Right atrium auricular region (tissue), 2 donors: ENCODE measurements around the gene XCL1. TPM values are rescaled to one million over a fixed set of nuclear protein-coding genes. Genes with fewer than 3 reads are reported as not detected.
"Not testable (repeated sequence)": the region's sequence is repeated elsewhere in the genome, so short reads cannot be mapped to it uniquely, and the experiment has no call there.

Source experiments
- DNase-seq: peaks from one replicate; pipeline ENCODE4 v3.0.0-alpha.2; 2019; ENCODE audit warnings: low spot score
- H3K27ac ChIP-seq, 2 donors: fragments of 200-600 bp; sonication (generic); 1 replicate in 1 of 2; 2 replicates in 1 of 2; pipeline ENCODE4 v1.5.1; 2016 to 2019
- H3K27me3 ChIP-seq, 2 donors: fragments of 200-600 bp; sonication (generic); one replicate each; pipeline versions ENCODE4 v1.5.1 to v1.6.0; 2017 to 2019
- H3K36me3 ChIP-seq: fragments of 200-600 bp; sonication (generic); one replicate; pipeline ENCODE4 v1.5.1; 2016
- H3K4me1 ChIP-seq, 2 donors: fragments of 200-600 bp; sonication (generic); one replicate each; pipeline versions ENCODE4 v1.5.1 to v1.6.0; 2017 to 2019
- H3K4me3 ChIP-seq, 2 donors: fragments of 200-600 bp; sonication (generic); 1 replicate in 1 of 2; 2 replicates in 1 of 2; pipeline ENCODE4 v1.5.1; 2017 to 2019; ENCODE audit warnings: mild to moderate bottlenecking in 1 of 2, moderate library complexity in 1 of 2
- H3K9me3 ChIP-seq, 2 donors: fragments of 200-600 bp; sonication (generic); one replicate each; pipeline ENCODE4 v1.5.1; 2019
- total RNA-seq, 2 donors: library from RNA; depleted of rRNA; stranded (reverse); fragments of >200 nt; gene quantifications; one replicate each; pipeline ENCODE4 v1.1.0, GENCODE V29; 2016
- TF ChIP-seq, protein P1 (sequence below), 2 donors: fragments of 200-600 bp; sonication (generic); IDR thresholded peaks; one replicate each; pipeline ENCODE4 v1.5.1; 2019; ENCODE audit warnings: antibody characterized with exemption in 2 of 2

The XCL1 gene
- total RNA-seq, 2 donors from 2014 or later = 0.39 TPM; not detected in 1

DNA sequence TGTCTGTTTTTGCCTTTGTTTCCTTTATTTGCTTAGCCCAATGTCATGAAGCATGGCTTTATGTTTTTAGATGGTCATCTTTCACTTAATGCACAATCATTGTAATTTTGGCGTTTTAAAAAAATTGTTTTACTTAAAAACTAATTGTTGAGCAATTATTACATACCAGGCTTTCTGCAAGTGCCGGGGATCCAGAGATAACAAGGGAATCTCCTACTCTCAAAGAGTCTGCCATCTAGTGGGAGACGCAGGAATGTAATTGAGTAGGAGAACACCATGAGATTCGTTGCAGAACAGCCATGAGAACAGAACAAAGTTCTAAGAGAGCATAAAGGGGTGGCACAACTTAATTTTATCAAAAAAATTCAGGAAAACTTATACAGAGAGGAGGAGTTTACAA is 2.2 kb upstream of the XCL1 start:
- not testable (repeated sequence) for H3K27ac ChIP-seq, H3K4me3 ChIP-seq, H3K9me3 ChIP-seq, DNase-seq, H3K27me3 ChIP-seq, H3K36me3 ChIP-seq, H3K4me1 ChIP-seq
- TF ChIP-seq, protein P1, sequence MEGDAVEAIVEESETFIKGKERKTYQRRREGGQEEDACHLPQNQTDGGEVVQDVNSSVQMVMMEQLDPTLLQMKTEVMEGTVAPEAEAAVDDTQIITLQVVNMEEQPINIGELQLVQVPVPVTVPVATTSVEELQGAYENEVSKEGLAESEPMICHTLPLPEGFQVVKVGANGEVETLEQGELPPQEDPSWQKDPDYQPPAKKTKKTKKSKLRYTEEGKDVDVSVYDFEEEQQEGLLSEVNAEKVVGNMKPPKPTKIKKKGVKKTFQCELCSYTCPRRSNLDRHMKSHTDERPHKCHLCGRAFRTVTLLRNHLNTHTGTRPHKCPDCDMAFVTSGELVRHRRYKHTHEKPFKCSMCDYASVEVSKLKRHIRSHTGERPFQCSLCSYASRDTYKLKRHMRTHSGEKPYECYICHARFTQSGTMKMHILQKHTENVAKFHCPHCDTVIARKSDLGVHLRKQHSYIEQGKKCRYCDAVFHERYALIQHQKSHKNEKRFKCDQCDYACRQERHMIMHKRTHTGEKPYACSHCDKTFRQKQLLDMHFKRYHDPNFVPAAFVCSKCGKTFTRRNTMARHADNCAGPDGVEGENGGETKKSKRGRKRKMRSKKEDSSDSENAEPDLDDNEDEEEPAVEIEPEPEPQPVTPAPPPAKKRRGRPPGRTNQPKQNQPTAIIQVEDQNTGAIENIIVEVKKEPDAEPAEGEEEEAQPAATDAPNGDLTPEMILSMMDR (IDR thresholded peaks at IDR 0.05) = peak in 1 of 2 donors; percentile 65

DNA sequence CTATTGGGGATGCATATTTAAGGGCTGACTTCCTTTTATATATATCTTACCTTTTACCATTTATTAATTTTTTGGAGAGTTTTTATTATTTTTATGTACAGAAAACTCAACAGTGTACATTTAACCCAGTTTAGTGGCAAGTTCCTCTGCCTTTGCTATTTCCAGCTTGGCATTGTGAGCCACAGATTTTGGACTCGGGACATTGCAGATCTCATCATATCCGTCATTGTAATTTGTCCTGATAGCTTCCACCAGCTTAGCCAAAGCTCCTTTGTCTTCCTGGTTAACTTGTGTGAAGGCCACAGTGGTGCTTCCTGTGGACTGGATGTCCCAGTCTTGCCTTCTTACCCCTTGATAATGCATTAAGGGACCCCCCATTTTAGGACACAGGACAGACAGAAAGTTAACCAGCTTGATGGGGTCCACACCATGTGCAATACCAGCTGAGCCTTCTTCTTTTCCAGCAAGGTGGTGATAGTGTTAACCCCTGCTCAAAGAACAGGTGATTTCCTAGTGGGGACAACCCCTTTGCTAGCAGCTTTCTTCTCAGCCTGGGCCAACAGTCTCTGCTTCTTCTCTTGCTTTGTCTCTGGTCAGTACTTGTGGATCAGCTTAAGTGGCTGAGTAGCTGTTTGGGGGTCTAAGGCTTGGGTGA is 2.3 kb downstream of the XCL1 start:
- not testable (repeated sequence) for H3K4me1 ChIP-seq, H3K27me3 ChIP-seq, DNase-seq, H3K36me3 ChIP-seq, H3K4me3 ChIP-seq, H3K9me3 ChIP-seq, H3K27ac ChIP-seq

DNA sequence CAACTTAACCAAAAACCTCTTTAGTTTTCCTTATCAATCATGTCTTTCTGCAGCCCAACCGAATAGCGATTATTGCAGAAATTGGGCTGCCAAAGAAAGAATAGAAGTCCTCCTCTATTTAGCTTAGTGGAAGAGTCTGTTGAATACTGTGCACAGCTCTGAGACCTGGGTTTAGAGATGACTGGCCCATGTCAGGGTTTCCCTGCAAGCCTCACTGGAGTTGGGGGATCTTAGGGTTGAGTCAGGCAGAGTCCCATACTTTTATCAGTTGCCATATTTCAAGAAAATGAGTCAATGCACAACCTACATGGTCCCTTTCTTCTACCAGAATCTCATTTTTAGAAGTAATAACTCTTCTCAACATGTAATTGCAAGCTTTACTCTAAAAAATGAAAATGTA is 3.9 kb downstream of the XCL1 start:
- not testable (repeated sequence) for H3K9me3 ChIP-seq, H3K4me1 ChIP-seq, H3K4me3 ChIP-seq, DNase-seq, H3K27me3 ChIP-seq, H3K36me3 ChIP-seq, H3K27ac ChIP-seq

DNA sequence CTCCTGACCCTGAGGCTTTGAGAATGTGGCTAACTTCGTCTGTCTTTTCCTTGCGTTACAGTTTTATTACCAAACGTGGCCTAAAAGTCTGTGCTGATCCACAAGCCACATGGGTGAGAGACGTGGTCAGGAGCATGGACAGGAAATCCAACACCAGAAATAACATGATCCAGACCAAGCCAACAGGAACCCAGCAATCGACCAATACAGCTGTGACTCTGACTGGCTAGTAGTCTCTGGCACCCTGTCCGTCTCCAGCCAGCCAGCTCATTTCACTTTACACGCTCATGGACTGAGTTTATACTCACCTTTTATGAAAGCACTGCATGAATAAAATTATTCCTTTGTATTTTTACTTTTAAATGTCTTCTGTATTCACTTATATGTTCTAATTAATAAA is 4.6 kb downstream of the XCL1 start:
- H3K4me3 ChIP-seq, DNase-seq, H3K27me3 ChIP-seq: not testable (repeated sequence)

DNA sequence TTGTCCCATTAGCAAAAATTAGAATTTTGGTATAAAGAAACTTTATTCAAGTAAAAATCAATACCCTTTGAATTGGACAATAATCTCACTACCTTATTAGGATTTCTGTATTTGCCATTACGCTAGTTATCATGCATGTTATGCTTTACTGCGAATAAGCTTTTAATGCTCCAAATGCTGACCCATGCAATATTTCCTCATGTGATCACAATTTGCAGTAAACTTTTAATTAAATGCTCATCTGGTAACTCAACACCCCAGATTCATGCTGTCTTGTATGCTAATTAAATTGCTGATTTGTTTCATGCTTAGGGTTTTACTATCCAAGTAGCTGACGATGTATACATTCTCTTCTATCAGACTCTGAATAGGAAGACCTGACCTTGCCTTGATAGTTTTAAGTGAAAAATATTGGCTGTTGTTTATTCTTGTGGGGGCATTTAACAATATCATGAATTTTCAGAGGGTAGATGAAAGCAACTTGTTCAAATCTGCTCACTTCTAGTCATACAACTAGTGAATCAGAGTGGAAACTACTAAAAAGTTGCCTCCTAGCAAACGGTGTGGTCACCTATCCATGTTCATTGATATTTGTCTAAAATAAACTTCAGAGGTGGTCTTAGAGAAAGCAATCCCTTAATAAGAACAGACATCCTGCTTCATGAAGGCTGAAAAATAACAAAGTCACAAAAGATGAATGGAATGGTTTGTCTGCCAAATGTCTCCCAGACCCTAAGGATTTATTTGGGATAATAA is 5.6 kb downstream of the XCL1 start:
- Histone ChIP-seq H3K36me3 (no peaks in the 10 kb centered on the region), H3K27ac (no peak overlapping the region), H3K27me3 (no peaks in the 10 kb centered on the region), H3K9me3 (no peaks in the 10 kb centered on the region), H3K4me1 (no peaks in the 10 kb centered on the region), H3K4me3 (no peak overlapping the region)
- DNase-seq = no peak
- TF ChIP-seq, protein P1 (IDR thresholded peaks at IDR 0.05) = no peak

More for the DNA sequence above, 4.6 kb downstream of the XCL1 start:
- H3K9me3 ChIP-seq, H3K36me3 ChIP-seq, H3K27ac ChIP-seq, H3K4me1 ChIP-seq: not testable (repeated sequence)

DNA sequence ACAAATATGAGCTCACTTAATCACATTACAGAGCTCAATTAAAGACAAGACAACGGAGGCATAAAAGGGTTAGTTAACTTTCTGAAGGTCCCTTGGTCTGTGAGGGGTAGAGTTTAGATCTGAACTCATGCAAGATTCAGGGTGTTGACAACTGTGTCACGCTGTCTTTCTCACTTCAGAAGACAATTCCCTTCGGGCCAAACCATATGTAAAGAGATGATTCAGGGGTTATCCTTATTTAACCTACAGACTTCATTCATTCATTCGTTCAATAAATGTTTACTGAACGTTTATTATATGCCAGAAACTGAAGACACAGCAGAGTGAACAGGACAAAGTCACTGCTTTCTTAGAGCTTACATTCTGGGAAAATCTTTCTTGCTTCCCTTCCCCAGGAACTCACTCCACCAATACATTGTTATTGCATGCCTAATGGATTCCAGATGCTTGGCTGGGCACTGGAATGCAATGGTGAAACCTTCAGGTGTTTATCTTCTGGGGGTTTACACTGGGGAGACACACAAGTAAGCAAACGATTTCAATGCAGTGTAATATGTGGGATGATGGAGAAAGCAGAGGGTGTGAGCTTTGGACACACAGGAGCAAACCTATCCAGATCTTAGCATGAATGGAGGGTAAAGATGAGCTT is 6.4 kb downstream of the XCL1 start:
- Histone ChIP-seq H3K4me1 (no peaks in the 10 kb centered on the region), H3K36me3 (no peaks in the 10 kb centered on the region), H3K9me3 (no peaks in the 10 kb centered on the region), H3K27me3 (no peaks in the 10 kb centered on the region), H3K27ac (no peak overlapping the region), H3K4me3 (no peak overlapping the region)
- TF ChIP-seq, protein P1 (IDR thresholded peaks at IDR 0.05) = no peak
- DNase-seq = no peak

DNA sequence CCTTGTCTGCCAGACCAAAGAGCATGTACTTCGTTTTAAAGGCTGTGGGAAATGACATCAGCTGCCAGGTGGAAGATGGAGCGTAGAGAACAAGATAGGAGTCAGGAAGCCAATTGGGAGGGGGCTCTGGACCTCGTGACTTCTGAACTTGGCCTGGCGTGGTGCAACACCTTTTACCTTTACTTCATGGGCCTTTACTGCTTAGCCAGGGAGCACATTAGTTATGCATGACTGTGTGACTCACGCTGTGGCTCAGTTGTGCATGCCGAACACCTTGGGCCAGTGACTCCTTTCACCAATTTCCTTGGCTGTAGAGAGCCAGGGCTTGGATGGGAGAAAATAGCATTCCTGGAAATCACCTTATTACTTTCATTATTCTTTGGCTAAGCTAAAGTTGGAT is 7.2 kb downstream of the XCL1 start:
- no peaks in the 10 kb centered on the region for H3K9me3 ChIP-seq
- H3K27ac ChIP-seq = no peak overlapping the region
- no peak for DNase-seq
- no peaks in the 10 kb centered on the region for H3K36me3 ChIP-seq
- TF ChIP-seq, protein P1 (IDR thresholded peaks at IDR 0.05) = no peak
- H3K4me3 ChIP-seq = no peak overlapping the region
- H3K4me1 ChIP-seq = no peaks in the 10 kb centered on the region
- no peaks in the 10 kb centered on the region for H3K27me3 ChIP-seq
